MCF 10A (cell line): Measurements from ENCODE around the gene B4GALT5. TPM values are rescaled to one million over a fixed set of nuclear protein-coding genes. Genes with fewer than 3 reads are reported as not detected.

Source experiments
- BruUV-seq: library from RNA; stranded (reverse); fragments of 400-500 nt; replicated peaks from 2 replicates; lab custom pipeline; 2021; lab: Mats Ljungman, UMichigan
- CTCF ChIA-PET: fragments of 300-600 bp; sonication (Branson Sonifier 250); formaldehyde crosslinking; extraction: SDS; loops from one replicate; lab custom pipeline; 2021; ENCODE audit warnings: antibody characterized with exemption, inconsistent platforms; lab: Yijun Ruan, JAX
- POLR2A ChIA-PET: fragments of 300-600, 350-650 bp; sonication (Branson Sonifier 250); formaldehyde crosslinking; extraction: SDS; loops from one replicate; lab custom pipeline; 2020; ENCODE audit warnings: antibody characterized with exemption, inconsistent platforms; lab: Yijun Ruan, JAX
- DNase-seq: peaks from one replicate; pipeline ENCODE4 v3.0.0-alpha.2; 2018; ENCODE audit not compliant: unreplicated experiment
- H3K27ac Mint-ChIP-seq: one replicate; pipeline ENCODE4 v1.8.0; 2022; ENCODE audit warnings: mild to moderate bottlenecking, low read depth, mixed read lengths; ENCODE audit not compliant: unreplicated experiment
- H3K27me3 Mint-ChIP-seq: one replicate; pipeline ENCODE4 v1.8.0; 2022; ENCODE audit warnings: mixed read lengths; ENCODE audit not compliant: insufficient read depth, unreplicated experiment
- H3K36me3 Mint-ChIP-seq: one replicate; pipeline ENCODE4 v1.8.0; 2022; ENCODE audit warnings: mild to moderate bottlenecking, moderate library complexity, mixed read lengths; ENCODE audit not compliant: insufficient read depth, unreplicated experiment
- H3K4me1 Mint-ChIP-seq: one replicate; pipeline ENCODE4 v1.8.0; 2022; ENCODE audit warnings: mixed read lengths; ENCODE audit not compliant: insufficient read depth, unreplicated experiment
- H3K4me3 Mint-ChIP-seq: one replicate; pipeline ENCODE4 v1.8.0; 2022; ENCODE audit warnings: mild to moderate bottlenecking, moderate library complexity, mixed read lengths; ENCODE audit not compliant: unreplicated experiment
- H3K9me3 Mint-ChIP-seq: one replicate; pipeline ENCODE4 v1.8.0; 2022; ENCODE audit warnings: mixed read lengths; ENCODE audit not compliant: unreplicated experiment
- CTCF ChIP-seq: fragments of 200-600 bp; IDR thresholded peaks from one replicate; pipeline ENCODE4 v1.8.0; 2022; ENCODE audit warnings: antibody characterized with exemption, mild to moderate bottlenecking; ENCODE audit not compliant: unreplicated experiment
- intact Hi-C: fragments of 100-400 bp; cut with micrococcal nuclease; formaldehyde crosslinking; loops from 2 replicates; pipeline ENCODE4 v1.14.1; 2022
- total RNA-seq: library from RNA; stranded (reverse); gene quantifications from 2 replicates; pipeline ENCODE4 v1.2.3, GENCODE V29; 2022

Gene B4GALT5
- total RNA-seq, 1 experiment from 2014 or later, result 17.1 TPM

GRCh38 chr20:49594143-49594930 is 119.3 kb downstream of the B4GALT5 start:
- Mint-ChIP-seq H3K4me3 (no peak overlapping the region), H3K27me3 (no peaks in the 10 kb centered on the region), H3K9me3 (no peaks in the 10 kb centered on the region), H3K27ac (no peak overlapping the region), H3K36me3 (no peaks in the 10 kb centered on the region), H3K4me1 (peaks cover 26% of the 10 kb centered on the region)
- DNase-seq, result peak; percentile 44
- ChIA-PET POLR2A (interaction anchor here (1.2 kb wide), 1 partner anchor 10 kb away, joined by 3 read pairs; no protein-coding TSS in a partner anchor), CTCF (interaction anchor here (1.0 to 6.1 kb wide), 4 partner anchors 14 to 110 kb away, joined by 3 to 48 read pairs (median 6); no protein-coding TSS in a partner anchor)
- TF ChIP-seq CTCF, result no peak
- BruUV-seq, result no TSS peak
- intact Hi-C loops, result no loop called here

GRCh38 chr20:49593466-49594142 is 120.1 kb downstream of the B4GALT5 start:
- no peak overlapping the region for H3K27ac Mint-ChIP-seq
- ChIA-PET POLR2A (interaction anchor here (0.6 to 1.2 kb wide), 2 partner anchors 10 to 266 kb away, joined by 3 to 4 read pairs; no protein-coding TSS in a partner anchor), CTCF (interaction anchor here (1.0 to 6.1 kb wide), 3 partner anchors 15 to 109 kb away, joined by 5 to 48 read pairs (median 8); no protein-coding TSS in a partner anchor)
- H3K4me3 Mint-ChIP-seq, result no peak overlapping the region
- no peaks in the 10 kb centered on the region for H3K9me3 Mint-ChIP-seq
- no peaks in the 10 kb centered on the region for H3K27me3 Mint-ChIP-seq
- no peaks in the 10 kb centered on the region for H3K36me3 Mint-ChIP-seq
- TF ChIP-seq CTCF, result no peak
- intact Hi-C loops, result no loop called here
- BruUV-seq, result no TSS peak
- peaks cover 26% of the 10 kb centered on the region for H3K4me1 Mint-ChIP-seq
- DNase-seq, result no peak

- H3K27ac Mint-ChIP-seq, result no peak overlapping the region
- intact Hi-C loops, result no loop called here
- H3K36me3 Mint-ChIP-seq, result no peaks in the 10 kb centered on the region
- ChIA-PET POLR2A (interaction anchor here (0.6 kb wide), 1 partner anchor 234 kb away, joined by 5 read pairs; no protein-coding TSS in a partner anchor), CTCF (interaction anchor here (0.6 to 0.9 kb wide), 2 partner anchors 51 to 343 kb away, joined by 5 read pairs; no protein-coding TSS in a partner anchor)
- no peak for DNase-seq
- H3K4me1 Mint-ChIP-seq, result peaks cover 26% of the 10 kb centered on the region
- TF ChIP-seq CTCF, result no peak
- no TSS peak for BruUV-seq
- H3K27me3 Mint-ChIP-seq, result no peaks in the 10 kb centered on the region
- H3K9me3 Mint-ChIP-seq, result no peaks in the 10 kb centered on the region
- H3K4me3 Mint-ChIP-seq, result no peak overlapping the region
Measured at GRCh38 chr20:49592120-49592519, 121.6 kb downstream of the B4GALT5 start.
